H1 (cell line): ENCODE results near the gene PLA2G15.

Experiments
- CEBPB ChIP-seq: IDR thresholded peaks from 2 replicates; pipeline ENCODE4 v1.6.1; 2012; ENCODE audit warnings: low read depth, low read length
- CHD2 ChIP-seq: IDR thresholded peaks from 2 replicates; pipeline ENCODE4 v1.6.1; 2012; ENCODE audit warnings: low read length, improper control_type of control experiment
- CTCF ChIP-seq, 3 experiments: IDR thresholded peaks; 1 replicate in 2 of 3; 2 replicates in 1 of 3; pipeline versions ENCODE4 v1.5.1 to v1.6.1; 2011; ENCODE audit warnings: low read length in 3 of 3, mild to moderate bottlenecking in 3 of 3, inconsistent platforms in 2 of 3, low read depth in 1 of 3, moderate library complexity in 1 of 3; ENCODE audit not compliant: insufficient read depth in 1 of 3; ENCODE audit errors: control extremely low read depth in 1 of 3
- EZH2 ChIP-seq: fragments of 200-600 bp; sonication (generic); IDR thresholded peaks from 2 replicates; pipeline ENCODE4 v1.7.1; 2012; ENCODE audit warnings: low read depth, mild to moderate bottlenecking, moderate library complexity, low read length, inconsistent platforms; ENCODE audit not compliant: severe bottlenecking
- FOSL1 ChIP-seq: IDR thresholded peaks from 2 replicates; pipeline ENCODE4 v1.6.1; 2011; ENCODE audit warnings: mild to moderate bottlenecking, low read depth, low read length, moderate library complexity; ENCODE audit not compliant: insufficient read depth
- JUND ChIP-seq: IDR thresholded peaks from 2 replicates; pipeline ENCODE4 v1.6.1; 2011; ENCODE audit warnings: mild to moderate bottlenecking, improper control_type of control experiment, low read length
- MAFK ChIP-seq: IDR thresholded peaks from 2 replicates; pipeline ENCODE4 v1.6.1; 2012; ENCODE audit warnings: low read depth, mild to moderate bottlenecking, improper control_type of control experiment, low read length
- MAX ChIP-seq: IDR thresholded peaks from 2 replicates; pipeline ENCODE4 v1.6.1; 2012; ENCODE audit warnings: inconsistent platforms
- POLR2A ChIP-seq, 2 experiments: IDR thresholded peaks; 1 replicate in 1 of 2; 2 replicates in 1 of 2; pipeline ENCODE4 v1.6.1; 2011; ENCODE audit warnings: low read depth in 2 of 2, low read length in 2 of 2, mild to moderate bottlenecking in 2 of 2; ENCODE audit errors: control extremely low read depth in 1 of 2
- POLR2AphosphoS5 ChIP-seq: IDR thresholded peaks from 2 replicates; pipeline ENCODE4 v1.6.1; 2011; ENCODE audit warnings: low read depth, low read length
- RAD21 ChIP-seq, 2 experiments: IDR thresholded peaks in 1 of 2; conservative IDR thresholded peaks in 1 of 2; 2 replicates each; pipeline ENCODE4 v1.6.1; 2011; ENCODE audit warnings: low read depth in 2 of 2, low read length in 2 of 2, improper control_type of control experiment in 1 of 2, inconsistent platforms in 1 of 2, mild to moderate bottlenecking in 1 of 2, moderate library complexity in 1 of 2
- SIN3A ChIP-seq, 2 experiments: IDR thresholded peaks in 1 of 2; conservative IDR thresholded peaks in 1 of 2; 2 replicates each; pipeline ENCODE4 v1.6.1; 2011 to 2012; ENCODE audit warnings: low read length in 2 of 2, improper control_type of control experiment in 1 of 2, low read depth in 1 of 2, mild to moderate bottlenecking in 1 of 2
- SIRT6 ChIP-seq: IDR thresholded peaks from one replicate; pipeline ENCODE4 v1.7.1; 2012; ENCODE audit warnings: low read length, inconsistent platforms
- SP1 ChIP-seq: IDR thresholded peaks from 2 replicates; pipeline ENCODE4 v1.6.1; 2011; ENCODE audit warnings: low read depth, low read length

DNA sequence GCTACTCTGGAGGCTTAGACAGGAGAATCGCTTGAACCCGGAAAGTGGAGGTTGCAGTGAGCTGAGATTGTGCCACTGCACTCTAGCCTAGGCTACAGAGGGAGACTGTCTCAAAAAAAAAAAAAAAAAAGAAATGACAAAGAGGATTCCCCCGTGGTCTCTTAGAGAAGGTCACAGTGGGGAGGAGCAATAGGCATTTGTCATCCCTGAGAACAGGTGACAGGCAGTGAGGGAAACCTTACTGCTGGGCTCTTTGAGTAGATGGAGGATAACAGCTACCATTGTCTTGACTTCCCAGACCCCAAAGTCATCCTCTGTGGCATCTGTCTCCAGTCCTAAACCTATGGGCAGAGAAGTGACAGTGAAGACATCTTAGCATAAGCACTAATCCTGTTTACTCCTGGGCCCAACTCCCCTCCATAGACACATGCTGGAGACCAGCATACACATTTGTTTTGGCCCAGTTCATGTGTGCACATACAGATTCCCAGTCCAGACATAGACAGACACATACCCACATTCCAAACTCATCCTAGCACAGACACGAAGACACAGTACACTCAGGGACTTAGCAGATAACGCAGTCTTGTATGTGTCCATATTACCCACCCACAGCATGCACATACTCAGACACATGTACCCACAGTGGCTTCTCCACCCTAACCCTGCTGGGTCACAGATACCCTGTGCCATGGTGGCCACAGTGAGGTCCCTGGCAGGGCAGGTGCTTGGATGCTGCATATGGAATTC lies 11.9 kb upstream of the PLA2G15 start:
- TF ChIP-seq CTCF (IDR thresholded peaks at IDR 0.05; ENCODE audit: control extremely low read depth in 1 of 3, insufficient read depth in 1 of 3, low read depth in 1 of 3, low read length in 3 of 3) (no peak), MAFK (no peak), MAX (no peak), EZH2 (no peak), SIRT6 (no peak), RAD21 (IDR thresholded peaks at IDR 0.05 in 1 of 2, conservative IDR thresholded peaks at IDR 0.05 in 1 of 2; ENCODE audit: low read depth in 2 of 2, low read length in 2 of 2) (no peak), SP1 (no peak), POLR2A (IDR thresholded peaks at IDR 0.05; ENCODE audit: control extremely low read depth in 1 of 2, low read depth in 2 of 2, low read length in 2 of 2) (no peak), SIN3A (conservative IDR thresholded peaks at IDR 0.05 in 1 of 2, IDR thresholded peaks at IDR 0.05 in 1 of 2; ENCODE audit: low read depth in 1 of 2, low read length in 2 of 2) (no peak), CEBPB (no peak), CHD2 (no peak), JUND (no peak), POLR2AphosphoS5 (peak; percentile 18; the same call in 1 of the 2 replicates), FOSL1 (no peak)
